GM19455 (cell line): ENCODE results near the gene RTF1.

Source experiments
- ATAC-seq: cut with Tn5 transposase; IDR thresholded peaks from one replicate; pipeline ENCODE4 v1.9.1; 2021; ENCODE audit not compliant: unreplicated experiment

RTF1 gene

DNA sequence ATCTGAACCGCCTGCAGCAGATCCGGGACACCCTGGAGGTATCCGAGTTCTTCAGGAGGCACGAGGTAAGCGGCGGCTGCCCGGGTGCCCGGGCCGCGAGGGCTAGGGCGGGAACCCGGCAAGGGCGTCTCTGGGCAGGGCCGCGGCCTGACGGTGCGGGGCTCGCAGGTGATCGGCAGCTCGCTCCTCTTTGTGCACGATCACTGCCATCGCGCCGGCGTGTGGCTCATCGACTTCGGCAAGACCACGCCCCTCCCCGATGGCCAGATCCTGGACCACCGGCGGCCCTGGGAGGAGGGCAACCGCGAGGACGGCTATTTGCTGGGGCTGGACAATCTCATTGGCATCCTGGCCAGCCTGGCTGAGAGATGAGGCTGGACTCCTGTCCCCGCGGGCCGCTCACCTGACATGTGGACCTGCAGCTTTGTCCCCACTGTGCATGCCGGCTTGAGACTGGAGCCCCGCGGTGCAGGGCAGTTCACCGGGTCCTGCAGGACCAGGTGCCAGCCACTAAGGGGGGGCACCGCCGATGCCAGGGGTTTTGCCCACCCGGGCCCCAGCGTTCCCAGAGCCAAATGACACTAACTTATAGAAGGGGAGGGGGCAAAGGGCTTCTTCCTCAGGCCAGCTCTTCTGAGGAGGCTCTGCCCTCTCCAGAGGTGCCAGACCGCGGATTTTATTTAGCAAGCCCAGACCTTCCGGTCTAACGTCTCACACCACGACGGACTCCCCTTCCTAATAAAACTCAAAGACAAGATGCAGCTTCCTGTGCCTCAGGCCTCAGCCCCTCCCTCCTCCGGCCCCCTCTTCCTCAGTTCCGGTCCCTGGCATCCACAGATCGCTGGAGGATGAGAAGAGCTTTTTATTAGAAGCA lies 86.1 kb downstream of the RTF1 start:
- no peak for ATAC-seq

DNA sequence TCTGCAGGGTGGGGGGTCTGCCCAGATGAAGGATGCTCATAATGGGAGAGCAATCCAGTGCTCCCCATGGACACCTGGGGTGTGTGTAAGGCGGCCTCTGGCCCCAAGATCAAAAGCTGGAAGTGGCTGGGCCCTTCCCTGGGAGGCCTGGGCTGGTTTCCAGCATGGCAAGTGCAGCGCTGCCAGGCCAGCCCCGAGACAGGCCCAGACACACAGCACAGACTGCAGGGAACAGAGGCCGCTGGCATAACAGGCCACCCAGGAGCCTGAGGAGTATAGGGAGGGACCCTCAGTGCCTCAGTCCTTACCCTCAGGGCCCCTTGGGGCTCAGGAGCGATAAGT lies 86.7 kb downstream of the RTF1 start:
- ATAC-seq: no peak

DNA sequence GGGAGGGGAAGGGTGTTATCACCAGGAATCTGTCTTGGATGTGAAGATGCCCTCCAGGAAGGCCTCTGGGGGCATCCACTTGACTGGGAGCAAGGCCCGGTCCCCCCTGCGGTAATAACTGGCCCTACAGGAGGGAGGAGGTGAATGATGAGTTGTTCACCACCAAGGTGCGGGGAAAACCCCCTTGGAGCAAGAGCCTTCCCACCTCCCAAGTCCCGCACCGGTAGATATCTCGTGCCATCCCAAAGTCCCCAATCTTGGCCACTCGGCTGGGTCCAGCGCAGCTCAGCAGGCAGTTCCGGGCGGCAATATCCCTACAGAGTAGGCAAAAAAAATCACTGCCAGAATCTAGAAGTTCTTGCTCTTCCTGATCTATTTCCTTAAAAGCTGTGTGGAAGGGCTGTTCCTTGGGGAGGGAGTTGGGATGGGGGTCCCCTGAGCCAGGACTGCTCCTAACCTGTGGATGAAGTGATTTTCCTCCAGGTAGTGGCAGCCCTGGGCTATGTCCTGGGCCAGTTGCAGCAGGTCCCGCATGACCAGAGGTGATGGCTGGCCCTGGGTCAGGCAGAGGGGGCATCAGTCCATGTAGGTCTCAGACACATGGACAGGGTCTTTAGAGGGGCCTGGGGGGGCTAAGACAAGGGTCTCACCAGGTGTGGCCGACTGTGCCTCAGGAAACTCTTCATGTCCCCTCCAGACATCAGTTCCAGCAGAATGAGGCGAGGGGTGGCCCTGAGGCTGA lies 88.0 kb downstream of the RTF1 start:
- no peak for ATAC-seq

DNA sequence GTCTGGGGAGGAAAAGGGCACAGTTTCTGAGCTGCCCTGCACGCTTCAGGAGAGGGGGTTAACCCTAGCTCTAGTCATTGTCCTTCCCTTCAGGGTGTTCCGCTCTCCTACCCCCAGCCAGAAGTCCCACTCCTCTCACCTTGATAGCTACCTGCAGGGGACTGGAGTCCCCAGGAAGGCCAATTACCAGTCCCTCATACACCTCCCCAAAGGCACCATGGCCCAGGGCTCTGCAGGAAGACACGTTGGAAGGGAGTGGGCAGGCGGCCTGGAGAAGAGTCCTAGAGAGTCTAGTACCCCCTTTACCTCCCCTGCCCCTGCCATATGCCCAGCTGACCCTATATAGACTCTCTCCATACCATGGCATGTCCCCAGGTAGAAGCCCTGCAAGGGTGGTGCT lies 88.9 kb downstream of the RTF1 start:
- no peak for ATAC-seq

DNA sequence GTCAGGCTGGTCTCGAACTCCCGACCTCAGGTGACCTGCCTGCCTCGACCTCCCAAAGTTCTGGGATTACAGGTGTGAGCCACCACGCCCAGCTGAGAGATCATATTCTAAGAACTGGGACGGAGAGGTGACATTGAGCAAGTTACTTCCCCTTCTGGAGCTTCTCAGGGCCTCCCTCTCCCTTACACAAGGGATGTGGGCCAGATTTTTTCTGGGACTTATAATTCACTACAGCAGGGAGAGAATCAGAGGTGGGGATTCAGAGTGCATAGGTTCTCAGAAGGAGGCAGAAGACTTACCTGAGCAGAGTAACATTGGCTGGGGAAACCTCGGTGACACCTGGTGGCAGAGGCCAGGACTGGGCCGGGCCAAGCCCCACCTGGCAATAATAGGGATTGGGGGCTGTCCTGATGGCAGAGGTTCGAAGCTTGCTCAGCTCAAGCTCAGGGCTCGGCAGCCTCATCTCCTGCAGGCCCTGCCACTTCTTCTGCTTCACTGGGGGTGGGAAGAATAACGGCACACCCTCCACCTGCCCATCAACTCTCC lies 90.0 kb downstream of the RTF1 start:
- no peak for ATAC-seq

DNA sequence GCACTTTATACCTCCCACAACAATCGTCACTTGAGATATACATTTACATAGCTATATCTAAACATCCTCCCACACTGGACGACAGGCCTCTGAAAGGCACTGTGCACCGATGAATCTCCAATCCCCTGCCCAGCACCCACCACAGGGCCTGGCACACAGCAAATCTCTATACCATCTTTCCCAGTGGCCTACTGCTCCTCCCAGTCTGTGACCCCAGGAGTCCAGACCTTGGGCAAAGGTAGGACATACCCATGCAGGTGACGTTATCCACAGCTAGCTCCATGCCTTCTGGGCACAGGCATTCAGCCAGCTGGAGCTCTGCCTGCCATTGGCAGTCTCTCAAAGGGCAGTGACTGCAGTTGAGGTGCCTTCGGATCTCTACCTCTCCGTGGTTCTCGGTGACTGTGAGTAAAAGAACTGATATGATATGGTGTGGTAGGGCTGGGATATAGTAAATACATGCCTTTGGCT lies 91.0 kb downstream of the RTF1 start:
- ATAC-seq: no peak

DNA sequence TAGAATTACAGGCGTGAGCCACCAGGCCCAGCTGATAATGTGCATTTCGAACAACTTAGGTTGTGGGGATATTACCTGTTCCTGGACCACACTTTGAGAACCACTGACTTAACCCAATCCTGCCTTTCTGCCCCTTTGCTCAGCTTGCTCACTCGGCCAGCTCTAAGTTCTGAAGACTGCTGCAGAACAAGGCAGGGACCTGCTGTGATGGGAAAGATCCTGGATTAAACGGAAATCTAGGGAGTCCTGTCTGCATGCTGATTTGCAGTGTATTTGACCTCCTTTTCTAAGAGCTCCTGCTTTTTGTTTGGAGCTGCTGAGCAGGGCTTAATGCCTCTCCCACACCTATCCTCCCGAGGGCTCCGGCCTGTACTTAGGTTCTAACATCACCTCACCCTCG lies 93.8 kb downstream of the RTF1 start:
- ATAC-seq: no peak

DNA sequence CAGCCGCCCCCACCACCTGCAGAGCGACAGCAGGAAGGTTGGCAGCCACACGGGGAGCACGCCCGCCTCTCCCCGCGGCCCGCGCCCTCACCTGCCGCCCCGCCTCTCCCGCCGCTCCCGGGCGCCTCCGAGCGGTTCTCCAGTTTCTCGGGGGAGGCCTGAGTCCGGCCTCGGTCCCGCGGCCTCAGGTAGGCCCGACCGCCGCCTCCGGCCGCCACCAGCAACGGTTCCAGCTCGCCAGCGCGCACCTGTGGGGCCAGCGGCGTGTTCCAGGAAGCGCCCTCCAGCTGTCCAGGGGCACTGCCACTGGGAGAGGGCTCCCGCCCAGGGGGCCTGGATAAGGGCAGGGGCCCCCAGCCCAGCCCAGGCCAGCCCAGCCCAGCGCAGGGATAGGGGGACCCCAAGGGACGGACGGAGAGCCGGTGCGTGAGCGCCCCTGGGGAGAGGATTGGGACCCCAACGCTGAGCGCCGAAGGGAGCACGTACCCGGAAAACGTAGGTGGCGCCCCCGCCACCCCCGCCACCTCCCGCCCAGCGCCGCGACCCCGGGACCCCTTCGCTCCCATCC lies 94.5 kb downstream of the RTF1 start:
- no peak for ATAC-seq

DNA sequence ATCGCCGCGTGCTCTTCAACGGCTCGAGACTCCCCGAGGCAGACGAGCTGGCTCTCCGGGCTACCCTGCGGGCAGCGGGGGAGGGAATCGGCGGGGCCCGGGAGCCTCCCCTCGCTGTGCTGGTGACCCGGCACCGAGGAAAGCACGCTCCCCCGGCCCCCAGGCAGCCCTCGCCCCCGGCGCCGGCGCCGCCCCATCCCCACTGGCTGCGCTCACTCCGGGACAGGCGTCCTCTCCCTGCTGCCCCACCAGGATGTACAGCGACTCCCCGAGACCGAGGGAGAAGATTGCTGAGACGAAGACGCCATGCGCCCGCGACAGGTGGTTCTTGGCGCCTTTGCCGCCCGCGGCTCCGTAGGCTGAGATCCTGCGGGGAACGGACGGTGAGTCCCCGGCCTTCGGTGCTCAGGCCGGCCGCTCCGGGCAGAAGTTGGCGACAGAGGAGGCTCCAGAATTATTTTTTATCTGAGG lies 95.0 kb downstream of the RTF1 start:
- ATAC-seq: no peak

DNA sequence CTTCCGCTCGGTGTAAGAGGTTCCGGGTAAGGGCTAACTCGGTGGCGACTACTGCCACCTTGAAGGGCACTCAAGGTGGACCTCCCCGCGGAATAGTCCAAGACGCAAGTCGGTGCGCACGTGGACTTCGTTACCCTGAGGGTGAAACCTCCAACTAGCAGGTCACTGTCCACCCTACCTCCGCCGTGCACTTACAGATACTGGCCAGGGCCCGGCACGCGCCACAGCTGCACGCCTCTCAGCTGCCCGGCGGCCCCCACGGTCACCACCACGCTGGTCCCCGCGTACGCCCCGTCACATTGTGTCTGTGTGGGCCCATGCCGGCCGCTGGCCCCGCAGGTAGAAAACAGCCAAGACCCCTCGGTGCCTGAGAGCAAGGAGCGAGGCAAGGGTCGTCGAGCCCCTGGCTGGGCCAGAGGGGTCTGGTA lies 95.6 kb downstream of the RTF1 start:
- no peak for ATAC-seq

DNA sequence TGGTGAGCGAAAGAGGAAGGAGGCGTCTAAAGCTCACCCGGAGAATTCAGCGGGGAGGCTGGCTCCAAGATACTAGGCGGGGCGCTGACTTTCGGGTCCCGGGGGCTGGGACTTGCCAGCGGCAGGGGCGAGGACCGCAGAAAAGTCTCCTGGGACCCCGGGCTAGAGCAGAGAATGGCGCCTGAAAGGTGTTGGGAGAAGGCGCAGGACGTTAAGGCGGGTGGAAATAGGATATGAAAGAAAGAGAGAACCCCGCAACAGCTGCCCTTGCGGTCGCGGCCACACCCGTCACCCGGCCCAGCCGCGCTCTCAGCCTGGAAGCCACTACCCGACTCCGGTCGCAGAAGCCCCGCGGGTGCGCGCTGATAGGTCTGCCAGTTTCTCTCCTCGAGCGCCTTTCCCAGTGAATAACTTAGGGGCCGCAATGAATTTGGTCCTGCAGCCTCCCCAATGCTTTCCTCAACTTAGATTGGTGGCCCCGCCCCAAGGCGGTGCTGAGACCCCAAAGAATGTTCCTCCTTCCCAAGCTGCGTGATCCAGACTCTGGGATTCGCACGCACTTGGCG lies 96.1 kb downstream of the RTF1 start:
- no peak for ATAC-seq

DNA sequence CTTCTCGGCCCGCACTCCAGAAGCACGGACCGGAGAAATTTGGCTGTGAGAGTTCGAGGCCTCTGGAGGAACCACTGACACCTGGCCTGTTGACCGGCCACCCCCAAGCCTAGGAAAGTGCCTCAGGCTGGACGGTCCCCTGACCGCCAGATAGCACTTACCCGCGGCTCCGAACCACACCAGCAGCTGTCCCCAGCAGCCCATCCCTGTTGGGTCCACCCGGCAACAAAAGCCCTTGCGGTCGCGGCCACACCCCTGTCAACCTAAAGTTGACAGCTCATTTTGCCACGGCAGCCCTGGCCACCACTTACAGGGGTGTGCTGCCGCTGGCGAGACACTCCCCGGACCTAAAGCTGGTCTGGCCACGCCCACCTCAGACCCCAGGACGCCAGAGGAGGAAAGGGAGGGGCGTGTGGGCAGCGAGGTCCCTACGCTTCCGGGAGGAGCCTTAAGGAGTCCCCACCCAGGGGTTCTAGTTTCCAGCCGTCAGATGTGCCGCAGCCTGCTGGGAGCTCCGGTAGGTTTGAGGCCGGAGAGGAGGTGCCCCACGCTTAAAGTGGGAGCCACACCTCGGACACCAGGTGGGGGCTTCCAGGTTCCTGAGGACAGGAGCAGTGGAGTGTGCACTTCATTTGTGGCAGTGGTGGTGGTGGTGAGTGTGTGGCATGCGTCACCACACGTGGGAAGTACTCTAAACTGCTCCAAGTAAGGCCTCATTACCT lies 96.8 kb downstream of the RTF1 start, which contains the start of gene LTK:
LTK (minus strand) TSS at position 322 of the 722 bp plus-strand sequence; CDS start at position 204, 118 bp downstream.
- no peak for ATAC-seq

DNA sequence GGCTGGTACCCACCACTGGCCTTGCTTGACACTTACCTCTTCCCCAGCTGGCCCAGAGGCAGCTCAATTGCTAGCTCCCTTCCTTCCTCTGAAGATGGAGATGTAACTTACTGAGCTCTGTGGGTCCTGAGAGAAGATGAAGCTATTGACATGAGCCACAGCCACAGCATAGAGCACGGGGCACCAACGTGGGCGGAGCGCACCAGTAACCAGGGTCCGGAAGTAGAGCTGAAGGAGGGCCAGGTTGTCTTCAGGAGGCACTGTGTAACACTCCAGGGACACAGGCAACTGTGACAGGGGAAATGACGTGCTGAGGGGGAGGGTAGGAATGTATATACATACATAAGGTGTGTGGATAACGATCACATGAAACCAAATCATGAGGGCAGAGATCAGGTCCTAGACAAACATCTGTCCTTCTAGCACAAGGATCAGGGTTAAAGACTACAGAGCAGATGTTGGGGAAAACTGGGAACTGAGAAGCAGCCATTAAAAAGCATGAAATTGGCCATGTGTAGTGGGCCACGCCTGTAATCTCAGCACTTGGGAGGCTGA lies 101.1 kb downstream of the RTF1 start:
- no peak for ATAC-seq

DNA sequence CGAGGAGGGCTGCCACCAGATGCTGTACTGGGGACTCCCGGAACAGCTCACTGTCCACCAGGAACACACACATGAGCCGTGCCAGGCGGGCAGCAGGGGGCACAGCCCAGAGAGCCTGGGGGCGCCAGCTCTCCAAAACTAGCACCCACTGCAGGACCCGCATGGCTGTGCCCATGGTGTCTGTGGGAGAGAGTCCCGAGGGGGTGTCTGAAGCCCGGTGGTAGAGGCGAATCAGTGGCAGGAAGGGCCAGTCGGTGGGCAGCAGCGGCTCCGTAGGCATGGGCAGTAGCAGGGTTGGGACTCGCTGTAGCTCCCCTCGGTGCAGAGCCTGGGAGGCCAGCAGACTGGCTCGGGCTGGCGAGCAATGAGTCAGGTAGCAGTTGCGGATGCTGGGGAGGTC lies 103.7 kb downstream of the RTF1 start:
- no peak for ATAC-seq

DNA sequence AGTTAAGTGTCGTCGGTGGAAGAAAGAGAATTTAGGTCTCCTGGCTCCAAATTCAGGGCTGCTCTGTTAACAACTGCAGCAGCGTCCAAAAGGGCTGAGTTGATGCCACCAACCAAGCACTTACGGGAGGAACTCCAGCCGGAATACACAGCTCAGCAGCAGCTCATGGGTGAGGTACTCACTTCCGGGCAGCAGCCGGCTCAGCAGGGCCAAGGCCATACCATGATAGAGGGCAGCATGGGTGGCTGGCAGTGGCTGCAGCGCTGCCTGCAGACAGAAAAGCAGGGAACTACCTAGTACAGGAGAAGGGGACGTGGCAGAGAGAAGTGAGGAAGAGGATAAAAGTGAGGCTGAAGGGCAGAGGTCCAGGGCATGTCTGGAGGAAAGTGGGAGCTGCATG lies 104.7 kb downstream of the RTF1 start:
- ATAC-seq: no peak

DNA sequence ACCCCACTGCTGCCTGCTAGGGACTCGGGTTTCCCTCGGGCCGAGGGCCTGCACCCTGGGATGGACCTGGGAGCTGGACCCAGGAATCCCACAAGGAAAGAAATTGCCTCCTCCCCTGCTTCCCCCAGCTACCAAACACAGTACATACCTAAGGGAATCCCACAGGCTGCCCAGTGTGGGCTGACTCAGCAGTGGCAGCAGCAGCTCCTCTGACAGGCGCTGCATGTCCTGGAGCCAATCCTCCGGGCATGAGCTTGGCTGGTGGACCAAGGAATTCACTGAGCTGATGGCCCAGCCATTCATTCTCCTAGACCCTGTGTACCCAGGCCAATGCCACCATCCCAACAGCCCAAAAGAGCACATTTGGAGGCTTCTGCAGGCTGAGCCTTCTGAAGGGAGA lies 106.2 kb downstream of the RTF1 start:
- no peak for ATAC-seq

DNA sequence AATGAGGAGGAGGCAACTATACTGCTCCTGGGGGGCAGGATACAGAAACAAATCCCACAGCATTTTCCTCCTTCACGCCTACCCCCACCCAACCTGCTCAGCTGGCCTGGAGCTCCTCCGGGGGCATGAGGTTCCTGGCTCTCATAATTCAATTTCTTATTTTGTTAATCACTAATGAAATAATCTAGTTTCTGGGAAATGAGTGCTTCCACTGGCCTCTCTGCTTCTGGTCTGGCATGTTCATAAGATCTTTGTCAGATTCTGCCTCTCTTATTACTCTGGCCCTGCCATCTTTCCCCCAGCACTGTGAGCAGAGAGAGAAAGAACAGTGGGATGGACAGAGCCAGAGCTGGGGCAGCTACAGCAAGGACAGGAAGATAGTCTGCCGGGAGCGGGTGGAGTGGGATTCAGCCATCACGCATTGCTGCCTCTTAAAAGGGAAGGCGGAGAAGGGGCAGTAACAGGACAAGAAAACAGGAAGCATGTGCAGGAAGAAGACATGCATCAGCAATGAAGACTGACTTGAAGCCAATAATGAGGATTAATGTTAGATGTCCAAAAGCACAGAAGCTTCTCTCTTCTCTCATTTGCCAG lies 113.6 kb downstream of the RTF1 start:
- ATAC-seq: no peak
